Left lung (tissue), 10 donors: ENCODE data around the gene CMTR1. TPM values are rescaled to one million over a fixed set of nuclear protein-coding genes. Genes with fewer than 3 reads are reported as not detected.
A peak's percentile ranks its signal among the peaks of the same experiment; 100 is the strongest.

ENCODE experiments used
- ATAC-seq: fragments of 200-7000 bp; cut with Tn5 transposase; one replicate; pipeline ENCODE4 v1.9.1; 2020; ENCODE audit warnings: moderate library complexity
- DNase-seq, 4 donors: peaks; one replicate each; pipeline ENCODE4 v3.0.0-alpha.2; 2013 to 2020
- H3K27ac ChIP-seq, 2 donors: fragments of 200-600 bp; sonication (generic) in 1 of 2; one replicate each; pipeline versions ENCODE4 v1.5.0 to v1.8.0; 2020 to 2021
- H3K27me3 ChIP-seq, 2 donors: fragments of 200-600 bp; sonication (generic) in 1 of 2; one replicate each; pipeline versions ENCODE4 v1.5.0 to v1.8.0; 2020 to 2021
- H3K36me3 ChIP-seq, 2 donors: fragments of 200-600 bp; sonication (generic) in 1 of 2; one replicate each; pipeline versions ENCODE4 v1.5.0 to v1.8.0; 2020 to 2021
- H3K4me1 ChIP-seq, 2 donors: fragments of 200-600 bp; one replicate each; pipeline ENCODE4 v1.8.0; 2021
- H3K4me3 ChIP-seq, 2 donors: fragments of 200-600 bp; sonication (generic) in 1 of 2; one replicate each; pipeline versions ENCODE4 v1.5.0 to v1.8.0; 2020 to 2021; ENCODE audit warnings: mild to moderate bottlenecking in 1 of 2
- H3K9me3 ChIP-seq, 2 donors: fragments of 200-600 bp; sonication (generic) in 1 of 2; one replicate each; pipeline versions ENCODE4 v1.5.0 to v1.8.0; 2020 to 2021
- intact Hi-C, 2 donors: fragments of 100-400 bp; cut with DNase I; formaldehyde crosslinking; loops; one replicate each; pipeline versions ENCODE4 v1.11.2 to v1.14.2; 2022
- polyA plus RNA-seq, 6 donors: library from polyadenylated mRNA; unstranded; fragments of 120-200 nt; gene quantifications; one replicate each; pipeline ENCODE4 v1.2.1, GENCODE V29; 2013; ENCODE audit not compliant: insufficient read length in 6 of 6
- total RNA-seq, 2 donors: library from RNA; stranded (reverse); fragmentation: NEBNext Ultra II Directional; extraction: Animal tissue kit (Norgen Biotek cat#: 25700); gene quantifications; one replicate each; pipeline ENCODE4 v1.2.1, GENCODE V29; 2021
- TF ChIP-seq, protein P1 (sequence below), 2 donors: fragments of 200-600 bp; sonication (generic) in 1 of 2; IDR thresholded peaks; one replicate each; pipeline versions ENCODE4 v1.5.0 to v1.8.0; 2021; ENCODE audit warnings: antibody characterized with exemption in 2 of 2
- donor health status: DM: no; HTN: yes; CAD: no.
- donor health status: DM: no; HTN: no; CAD: no.

The CMTR1 gene
- total and polyA plus RNA-seq, 8 donors, result 36.1 to 54.4 (median 51.1) TPM

DNA sequence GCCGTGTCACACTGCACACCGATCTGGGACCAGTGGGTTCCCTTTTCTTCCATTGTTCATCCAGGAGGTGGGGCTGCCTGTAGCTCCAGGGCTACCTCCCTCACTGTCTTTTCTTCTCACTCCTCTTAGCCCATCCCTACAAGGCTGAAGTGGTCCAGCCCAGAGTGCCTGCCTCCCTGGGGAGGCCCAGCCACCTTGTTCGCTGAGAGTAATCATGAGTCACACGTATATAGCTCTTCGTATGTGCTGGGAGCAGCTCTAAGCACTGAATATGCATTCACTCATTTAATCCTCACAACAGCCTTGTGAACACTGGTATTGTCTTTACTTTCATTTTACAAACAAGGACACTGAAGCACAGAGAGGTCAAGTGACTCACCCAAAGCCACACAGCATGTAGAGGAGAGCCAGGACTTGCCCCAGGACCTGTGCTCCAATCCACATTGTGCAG is 81.3 kb downstream of the CMTR1 start:
- H3K27me3 ChIP-seq, result peaks cover 7 to 66% of the 10 kb centered on the region in 2 donors
- DNase-seq, result no peak
- H3K9me3 ChIP-seq, result no peaks in the 10 kb centered on the region
- intact Hi-C loops, result no loop called here
- no peak overlapping the region for H3K4me3 ChIP-seq
- no peak overlapping the region for H3K27ac ChIP-seq
- ATAC-seq, result no peak
- TF ChIP-seq, protein P1, sequence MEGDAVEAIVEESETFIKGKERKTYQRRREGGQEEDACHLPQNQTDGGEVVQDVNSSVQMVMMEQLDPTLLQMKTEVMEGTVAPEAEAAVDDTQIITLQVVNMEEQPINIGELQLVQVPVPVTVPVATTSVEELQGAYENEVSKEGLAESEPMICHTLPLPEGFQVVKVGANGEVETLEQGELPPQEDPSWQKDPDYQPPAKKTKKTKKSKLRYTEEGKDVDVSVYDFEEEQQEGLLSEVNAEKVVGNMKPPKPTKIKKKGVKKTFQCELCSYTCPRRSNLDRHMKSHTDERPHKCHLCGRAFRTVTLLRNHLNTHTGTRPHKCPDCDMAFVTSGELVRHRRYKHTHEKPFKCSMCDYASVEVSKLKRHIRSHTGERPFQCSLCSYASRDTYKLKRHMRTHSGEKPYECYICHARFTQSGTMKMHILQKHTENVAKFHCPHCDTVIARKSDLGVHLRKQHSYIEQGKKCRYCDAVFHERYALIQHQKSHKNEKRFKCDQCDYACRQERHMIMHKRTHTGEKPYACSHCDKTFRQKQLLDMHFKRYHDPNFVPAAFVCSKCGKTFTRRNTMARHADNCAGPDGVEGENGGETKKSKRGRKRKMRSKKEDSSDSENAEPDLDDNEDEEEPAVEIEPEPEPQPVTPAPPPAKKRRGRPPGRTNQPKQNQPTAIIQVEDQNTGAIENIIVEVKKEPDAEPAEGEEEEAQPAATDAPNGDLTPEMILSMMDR (IDR thresholded peaks at IDR 0.05), result no peak
- no peaks in the 10 kb centered on the region for H3K36me3 ChIP-seq
- peaks cover 0 to 11% of the 10 kb centered on the region in 2 donors for H3K4me1 ChIP-seq

DNA sequence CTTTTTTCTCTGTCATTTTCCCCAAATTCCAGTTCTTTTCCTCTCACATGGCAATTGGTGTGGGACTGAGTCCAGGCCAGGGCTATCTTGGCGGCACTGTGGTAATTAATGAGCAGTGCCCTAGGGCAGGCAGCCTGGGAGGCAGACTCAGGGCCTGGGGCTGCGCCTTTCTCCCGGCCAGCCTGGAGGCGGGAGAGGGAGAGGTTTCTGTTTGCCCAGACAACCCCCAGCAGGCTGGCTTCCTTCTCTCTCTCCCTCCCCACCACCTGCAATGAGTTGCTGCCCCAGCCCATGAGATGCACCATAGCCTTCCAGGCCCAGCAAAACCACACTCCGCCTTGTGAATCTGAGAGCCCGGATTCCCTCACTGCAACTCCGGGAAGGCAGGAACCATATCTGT is 81.8 kb downstream of the CMTR1 start:
- DNase-seq, result no peak
- peaks cover 7 to 66% of the 10 kb centered on the region in 2 donors for H3K27me3 ChIP-seq
- no peaks in the 10 kb centered on the region for H3K36me3 ChIP-seq
- H3K4me1 ChIP-seq, result peaks cover 0 to 11% of the 10 kb centered on the region in 2 donors
- TF ChIP-seq, protein P1 (IDR thresholded peaks at IDR 0.05), result no peak
- ATAC-seq, result no peak
- H3K9me3 ChIP-seq, result no peaks in the 10 kb centered on the region
- H3K4me3 ChIP-seq, result no peak overlapping the region
- no peak overlapping the region for H3K27ac ChIP-seq
- intact Hi-C loops, result no loop called here

DNA sequence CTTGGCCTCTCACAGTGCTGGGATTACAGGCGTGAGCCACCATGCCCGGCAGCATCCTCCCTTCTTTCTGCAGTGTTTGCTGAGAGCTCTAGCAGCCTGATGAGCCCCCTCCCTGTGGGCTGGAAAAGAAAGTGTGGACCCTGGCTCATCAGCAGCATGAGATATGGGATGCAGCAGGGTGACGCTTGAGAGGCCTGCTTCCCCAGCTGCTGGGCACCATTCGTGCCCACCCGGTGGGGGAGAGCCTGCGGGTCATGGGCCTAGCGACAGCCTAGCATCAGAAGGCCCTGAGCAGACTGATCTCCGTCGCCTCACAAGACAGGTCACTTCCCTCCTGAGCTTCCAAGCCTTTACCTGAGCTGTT is 82.7 kb downstream of the CMTR1 start:
- intact Hi-C loops, result no loop called here
- Histone ChIP-seq H3K36me3 (no peaks in the 10 kb centered on the region), H3K27me3 (peaks cover 7 to 70% of the 10 kb centered on the region in 2 donors), H3K27ac (peak overlapping the region in 1 of 2 donors; percentile 35), H3K4me1 (peaks cover 0 to 11% of the 10 kb centered on the region in 2 donors), H3K9me3 (no peaks in the 10 kb centered on the region), H3K4me3 (no peak overlapping the region)
- TF ChIP-seq, protein P1 (IDR thresholded peaks at IDR 0.05), result no peak
- no peak for DNase-seq
- ATAC-seq, result no peak

DNA sequence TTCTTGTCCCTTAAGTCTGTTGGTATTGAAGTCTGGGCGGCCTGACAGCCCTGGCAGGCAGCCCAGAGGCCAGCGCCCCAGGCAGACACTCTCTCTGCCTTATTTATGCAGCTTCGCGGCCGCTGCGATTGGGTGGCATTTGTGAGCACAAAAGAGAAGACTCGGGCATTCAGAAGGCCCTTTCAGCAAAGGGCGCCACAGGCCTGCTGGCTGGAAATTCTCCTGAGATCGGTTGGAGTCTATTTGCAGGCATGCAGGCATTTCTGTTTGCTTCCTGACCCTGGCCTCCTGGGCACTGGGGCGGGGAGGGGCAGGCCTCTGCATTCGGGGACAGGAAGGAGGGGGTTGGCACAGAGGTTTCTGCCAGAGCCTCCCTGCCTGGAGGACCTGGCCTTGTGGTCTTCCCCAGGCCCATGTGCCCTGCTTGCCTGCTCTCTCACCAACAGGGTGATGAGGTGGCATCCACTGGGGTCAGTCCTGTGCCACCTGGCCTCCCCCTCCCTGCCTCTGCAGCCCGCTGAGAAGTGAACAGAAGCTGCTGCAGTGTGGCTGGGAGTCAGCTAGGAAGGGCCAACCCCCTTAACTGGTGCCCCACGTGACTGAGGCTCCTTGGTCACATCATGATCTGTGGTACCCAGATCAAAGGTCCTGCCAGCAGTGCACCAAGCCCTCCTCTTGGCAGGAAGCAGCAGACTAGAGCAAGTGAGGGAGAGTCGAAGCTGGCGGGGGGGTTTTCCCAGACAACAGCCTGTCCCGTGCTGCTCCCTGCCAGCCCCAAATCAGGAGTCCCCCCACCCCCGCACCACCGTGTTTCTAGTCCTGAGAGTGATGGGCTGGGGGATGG is 83.3 kb downstream of the CMTR1 start:
- peak overlapping the region in 1 of 2 donors; percentile 35 for H3K27ac ChIP-seq

DNA sequence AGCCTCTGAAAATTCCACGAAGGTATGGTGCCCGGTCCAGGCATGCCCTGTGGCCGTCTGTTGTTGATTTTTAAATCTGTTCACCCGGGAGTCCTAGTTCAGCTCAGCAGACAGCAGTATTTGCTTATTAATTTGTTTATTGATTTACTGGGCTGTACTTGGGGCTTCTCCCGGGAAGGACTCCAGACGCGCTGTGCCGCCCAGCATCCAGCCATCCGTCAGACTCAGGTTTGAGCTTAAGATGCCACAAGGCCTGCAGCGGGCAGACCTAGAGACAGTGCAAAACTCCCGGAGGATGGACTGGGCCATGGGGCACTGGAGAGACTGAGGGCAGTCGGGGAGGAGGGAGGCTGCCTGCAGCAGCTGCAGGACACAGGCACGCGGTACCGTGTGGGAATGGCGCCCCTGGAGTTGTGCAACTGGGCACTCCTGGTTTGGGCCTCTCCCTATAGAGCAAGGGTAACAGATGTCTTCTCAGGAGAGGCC is 83.9 kb downstream of the CMTR1 start:
- H3K27ac ChIP-seq, result peak overlapping the region in 1 of 2 donors; percentile 28
- intact Hi-C loops, result no loop called here
- TF ChIP-seq, protein P1 (IDR thresholded peaks at IDR 0.05), result no peak
- ATAC-seq (no peak), DNase-seq (no peak)
- H3K9me3 ChIP-seq, result no peaks in the 10 kb centered on the region
- H3K27me3 ChIP-seq, result peaks cover 7 to 70% of the 10 kb centered on the region in 2 donors
- H3K4me3 ChIP-seq, result no peak overlapping the region
- H3K36me3 ChIP-seq, result no peaks in the 10 kb centered on the region
- H3K4me1 ChIP-seq, result peaks cover 0 to 11% of the 10 kb centered on the region in 2 donors

More for the DNA sequence above, 83.3 kb downstream of the CMTR1 start:
- intact Hi-C loops, result no loop called here
- TF ChIP-seq, protein P1 (IDR thresholded peaks at IDR 0.05), result no peak
- H3K4me1 ChIP-seq, result peaks cover 0 to 11% of the 10 kb centered on the region in 2 donors
- H3K36me3 ChIP-seq, result no peaks in the 10 kb centered on the region
- no peaks in the 10 kb centered on the region for H3K9me3 ChIP-seq
- peak; percentile 87 for ATAC-seq
- peak in 3 of 4 donors; percentile 40 to 82 (median 62) for DNase-seq
- no peak overlapping the region for H3K4me3 ChIP-seq
- H3K27me3 ChIP-seq, result peaks cover 7 to 70% of the 10 kb centered on the region in 2 donors
